ENCODE measurements around the gene GPR34.
"Not testable (repeated sequence)": the region's sequence is repeated elsewhere in the genome, so short reads cannot be mapped to it uniquely, and the experiment has no call there.

The GPR34 gene, protein sequence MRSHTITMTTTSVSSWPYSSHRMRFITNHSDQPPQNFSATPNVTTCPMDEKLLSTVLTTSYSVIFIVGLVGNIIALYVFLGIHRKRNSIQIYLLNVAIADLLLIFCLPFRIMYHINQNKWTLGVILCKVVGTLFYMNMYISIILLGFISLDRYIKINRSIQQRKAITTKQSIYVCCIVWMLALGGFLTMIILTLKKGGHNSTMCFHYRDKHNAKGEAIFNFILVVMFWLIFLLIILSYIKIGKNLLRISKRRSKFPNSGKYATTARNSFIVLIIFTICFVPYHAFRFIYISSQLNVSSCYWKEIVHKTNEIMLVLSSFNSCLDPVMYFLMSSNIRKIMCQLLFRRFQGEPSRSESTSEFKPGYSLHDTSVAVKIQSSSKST

GRCh38 chrX:41688835-41689234 is at the start of gene GPR34:
Gene GPR34 (plus strand): TSS chrX:41688973. CDS start chrX:41695634, 6,661 bp downstream.
- no peak for DNase-seq (ENCODE audit: low read depth)
- TF ChIP-seq, protein P1, sequence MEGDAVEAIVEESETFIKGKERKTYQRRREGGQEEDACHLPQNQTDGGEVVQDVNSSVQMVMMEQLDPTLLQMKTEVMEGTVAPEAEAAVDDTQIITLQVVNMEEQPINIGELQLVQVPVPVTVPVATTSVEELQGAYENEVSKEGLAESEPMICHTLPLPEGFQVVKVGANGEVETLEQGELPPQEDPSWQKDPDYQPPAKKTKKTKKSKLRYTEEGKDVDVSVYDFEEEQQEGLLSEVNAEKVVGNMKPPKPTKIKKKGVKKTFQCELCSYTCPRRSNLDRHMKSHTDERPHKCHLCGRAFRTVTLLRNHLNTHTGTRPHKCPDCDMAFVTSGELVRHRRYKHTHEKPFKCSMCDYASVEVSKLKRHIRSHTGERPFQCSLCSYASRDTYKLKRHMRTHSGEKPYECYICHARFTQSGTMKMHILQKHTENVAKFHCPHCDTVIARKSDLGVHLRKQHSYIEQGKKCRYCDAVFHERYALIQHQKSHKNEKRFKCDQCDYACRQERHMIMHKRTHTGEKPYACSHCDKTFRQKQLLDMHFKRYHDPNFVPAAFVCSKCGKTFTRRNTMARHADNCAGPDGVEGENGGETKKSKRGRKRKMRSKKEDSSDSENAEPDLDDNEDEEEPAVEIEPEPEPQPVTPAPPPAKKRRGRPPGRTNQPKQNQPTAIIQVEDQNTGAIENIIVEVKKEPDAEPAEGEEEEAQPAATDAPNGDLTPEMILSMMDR (conservative IDR thresholded peaks at IDR 0.05; ENCODE audit: low read depth, low read length): no peak
- no peak within 1 kb of the TSS for H3K4me3 ChIP-seq (ENCODE audit: low read depth, low read length)

DNA sequence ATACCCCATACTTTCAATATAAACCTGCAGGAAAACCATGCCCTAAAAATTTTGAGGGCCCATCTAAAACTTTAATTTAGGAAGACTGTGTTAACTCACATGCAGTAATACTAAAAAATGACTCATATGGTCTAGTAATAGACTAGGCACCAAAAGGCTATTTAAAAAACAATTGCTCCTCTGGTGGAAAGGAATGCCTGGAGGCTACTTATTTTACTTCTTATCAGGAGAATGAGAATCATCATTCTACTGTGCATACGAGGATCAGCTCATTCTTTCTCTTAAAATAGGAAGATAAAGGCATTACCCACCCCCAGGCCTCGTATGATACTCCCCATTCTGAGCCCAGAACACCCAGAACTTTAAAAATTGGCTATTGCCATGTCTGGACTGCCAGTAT is 42.6 kb upstream of the GPR34 start:
- not testable (repeated sequence) for H3K4me3 ChIP-seq (ENCODE audit: low read depth, low read length); DNase-seq (ENCODE audit: low read depth)

DNA sequence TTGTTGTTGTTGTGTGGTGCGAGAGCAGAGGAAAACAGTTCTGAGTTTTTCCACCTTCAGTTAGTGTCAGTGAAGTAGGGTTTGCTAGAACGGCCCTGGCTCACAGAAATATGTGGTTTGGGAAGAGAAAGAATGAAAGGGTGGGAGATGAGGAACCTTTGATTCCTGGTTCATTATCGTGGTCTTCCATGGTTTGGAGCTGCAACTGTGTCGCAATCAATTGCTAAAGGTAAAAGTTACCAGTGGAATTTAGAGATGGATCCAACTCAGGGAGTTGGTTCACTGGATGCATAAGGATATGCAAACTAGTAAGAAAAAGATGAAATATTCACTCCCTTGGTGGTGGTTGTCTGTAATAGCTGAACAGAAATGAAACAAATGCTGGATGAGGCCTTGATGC is 35.6 kb upstream of the GPR34 start:
- H3K4me3 ChIP-seq (ENCODE audit: low read depth, low read length): no peak overlapping the region
- TF ChIP-seq, protein P1 (conservative IDR thresholded peaks at IDR 0.05; ENCODE audit: low read depth, low read length): no peak
- DNase-seq (ENCODE audit: low read depth): no peak

DNA sequence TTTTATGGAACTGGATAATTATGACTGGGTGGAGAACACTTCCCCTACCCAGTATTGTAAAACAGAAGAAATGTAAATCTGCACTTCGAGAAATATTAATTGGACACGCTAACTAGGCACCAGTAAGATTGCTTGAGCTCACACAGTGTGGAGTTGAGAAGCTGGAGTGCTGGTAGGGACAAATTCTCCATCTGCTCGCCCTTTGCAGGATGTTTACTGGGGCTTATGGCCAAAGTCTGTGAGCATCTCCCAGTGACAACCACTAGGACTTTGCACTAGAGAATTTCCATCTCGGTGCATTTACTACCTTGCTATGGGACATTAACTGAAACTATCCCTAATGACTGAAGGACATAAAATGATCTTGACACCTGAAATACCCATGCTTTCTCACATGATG is 33.7 kb upstream of the GPR34 start:
- H3K4me3 ChIP-seq (ENCODE audit: low read depth, low read length): no peak overlapping the region
- TF ChIP-seq, protein P1 (conservative IDR thresholded peaks at IDR 0.05; ENCODE audit: low read depth, low read length): no peak
- no peak for DNase-seq (ENCODE audit: low read depth)

DNA sequence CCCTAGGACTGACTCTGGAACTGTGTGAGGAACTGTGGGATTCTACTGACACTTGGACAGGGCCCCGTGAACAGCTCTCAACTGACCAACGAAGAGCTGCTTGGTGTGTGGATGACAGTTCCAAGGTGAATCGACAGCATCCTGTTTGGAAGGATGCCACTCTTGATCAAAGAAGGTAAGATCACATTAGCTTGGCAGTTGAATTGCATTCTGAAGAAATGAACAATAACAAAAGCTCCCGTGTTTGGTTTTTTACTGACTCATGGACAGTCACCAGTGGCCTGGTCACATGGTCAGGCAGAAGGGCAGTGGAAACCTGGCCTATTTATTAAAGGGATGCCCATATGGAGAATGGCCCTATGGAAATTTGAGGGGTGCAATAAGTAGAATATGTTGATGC is 33.1 kb upstream of the GPR34 start:
- no peak for DNase-seq (ENCODE audit: low read depth)
- H3K4me3 ChIP-seq (ENCODE audit: low read depth, low read length): no peak overlapping the region
- TF ChIP-seq, protein P1 (conservative IDR thresholded peaks at IDR 0.05; ENCODE audit: low read depth, low read length): no peak

DNA sequence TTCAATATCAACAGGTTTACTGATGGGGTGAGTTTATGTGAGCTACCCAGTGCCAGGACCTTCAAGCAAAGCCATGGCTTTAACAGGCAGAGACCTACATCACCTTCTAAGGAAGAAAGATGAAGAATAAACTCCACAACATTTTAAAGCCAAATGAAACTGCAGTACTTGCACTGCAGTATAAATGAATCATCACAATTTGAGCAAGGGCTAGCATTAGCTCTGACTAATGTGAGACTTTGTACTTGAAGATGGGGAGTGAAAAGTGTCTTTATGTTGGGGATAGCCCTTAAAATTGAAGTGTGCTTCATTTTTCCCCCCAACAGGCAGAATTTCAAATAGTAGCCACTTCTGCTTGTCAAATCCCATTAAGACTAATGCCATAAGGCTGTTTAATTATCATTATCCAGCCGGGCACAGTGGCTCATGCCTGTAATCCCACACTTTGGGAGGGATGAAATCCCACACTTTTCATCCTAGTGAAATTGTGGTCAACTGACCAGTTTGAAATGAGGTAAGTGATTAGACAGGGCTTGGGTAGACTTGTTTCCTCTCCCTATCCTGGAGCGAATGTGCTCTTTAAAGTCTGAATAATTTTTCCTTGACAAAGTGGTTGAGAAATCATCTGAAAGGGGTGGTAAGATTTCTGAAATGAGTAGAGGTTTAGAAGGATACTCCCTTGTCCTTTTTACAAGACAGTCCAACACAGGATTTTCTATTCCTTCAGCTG is 27.2 kb upstream of the GPR34 start:
- peak; percentile 51 for DNase-seq (ENCODE audit: low read depth)
- H3K4me3 ChIP-seq (ENCODE audit: low read depth, low read length): no peak overlapping the region
- TF ChIP-seq, protein P1 (conservative IDR thresholded peaks at IDR 0.05; ENCODE audit: low read depth, low read length): no peak

DNA sequence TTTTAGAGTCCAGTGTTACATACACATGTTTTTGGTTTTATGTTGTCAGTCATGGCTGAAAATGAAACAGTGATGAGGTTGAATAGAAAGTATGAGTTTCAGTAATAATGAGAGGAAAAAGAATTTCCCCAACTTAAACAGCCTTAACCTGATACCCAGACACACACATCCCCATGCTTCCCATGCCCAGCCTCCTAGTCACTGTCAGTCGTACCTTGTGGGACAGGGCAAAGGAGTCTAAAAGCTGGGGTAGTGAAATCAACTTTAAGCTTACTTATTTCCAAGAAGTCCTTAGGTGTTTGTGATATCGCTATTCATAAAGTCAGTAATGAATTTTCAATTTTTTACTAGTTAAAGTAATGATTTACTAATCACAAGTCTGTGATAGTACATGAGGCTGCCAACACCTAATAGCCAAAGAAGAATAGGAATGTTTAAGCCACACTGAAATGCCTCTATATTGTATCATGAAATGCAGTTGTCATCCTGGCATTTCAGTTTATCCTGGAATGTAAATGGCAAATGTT is 24.3 kb upstream of the GPR34 start:
- H3K4me3 ChIP-seq (ENCODE audit: low read depth, low read length): no peak overlapping the region
- DNase-seq (ENCODE audit: low read depth): no peak
- TF ChIP-seq, protein P1 (conservative IDR thresholded peaks at IDR 0.05; ENCODE audit: low read depth, low read length): no peak

Data from choroid plexus epithelial cell (primary cell).